Keratinocyte (primary cell): ENCODE data around the gene STIP1. TPM values are rescaled to one million over a fixed set of nuclear protein-coding genes. Genes with fewer than 3 reads are reported as not detected.

Experiments
- DNase-seq: peaks from one replicate; pipeline ENCODE4 v3.0.0-alpha.2; 2011; ENCODE audit warnings: low read depth, missing footprints, low spot score
- FAIRE-seq: peaks from 2 replicates; lab custom pipeline; 2011; peaks lifted over from hg19 to GRCh38; lab: Jason Lieb, UNC
- H2AFZ ChIP-seq: 2 replicates; pipeline ENCODE4 v1.6.0; 2012; ENCODE audit warnings: low read length, control low read depth, inconsistent platforms; ENCODE audit not compliant: control insufficient read depth
- H3K27ac ChIP-seq: 2 replicates; pipeline ENCODE4 v1.5.1; 2011; ENCODE audit warnings: low read length; ENCODE audit not compliant: control insufficient read depth, insufficient read depth
- H3K27me3 ChIP-seq: 3 replicates; pipeline ENCODE4 v1.6.0; 2011; ENCODE audit warnings: low read length; ENCODE audit not compliant: control insufficient read depth, insufficient read depth; ENCODE audit errors: extremely low read depth
- H3K36me3 ChIP-seq, 2 experiments: 2 replicates in 1 of 2; 3 replicates in 1 of 2; pipeline ENCODE4 v1.5.1; 2011; ENCODE audit warnings: low read length in 2 of 2, mild to moderate bottlenecking in 1 of 2; ENCODE audit not compliant: control insufficient read depth in 2 of 2, insufficient read depth in 2 of 2; ENCODE audit errors: extremely low read depth in 1 of 2
- H3K4me1 ChIP-seq: 3 replicates; pipeline ENCODE4 v1.5.1; 2011; ENCODE audit warnings: low read length; ENCODE audit not compliant: control insufficient read depth, insufficient read depth; ENCODE audit errors: extremely low read depth
- H3K4me2 ChIP-seq: 3 replicates; pipeline ENCODE4 v1.6.0; 2011; ENCODE audit warnings: low read depth, low read length; ENCODE audit not compliant: control insufficient read depth, insufficient read depth; ENCODE audit errors: extremely low read depth
- H3K4me3 ChIP-seq, 3 experiments: fragments of 200-600 bp in 1 of 3; sonication (generic) in 1 of 3; 2 replicates in 2 of 3; 3 replicates in 1 of 3; pipeline ENCODE4 v1.5.1; 2011 to 2016; ENCODE audit warnings: low read length in 3 of 3, mild to moderate bottlenecking in 3 of 3, control low read depth in 2 of 3, inconsistent platforms in 1 of 3, low read depth in 1 of 3, mixed read lengths in 1 of 3, mixed run types in 1 of 3, moderate library complexity in 1 of 3; ENCODE audit not compliant: control insufficient read depth in 2 of 3, insufficient read depth in 2 of 3; ENCODE audit errors: extremely low read depth in 1 of 3
- H3K79me2 ChIP-seq: 2 replicates; pipeline ENCODE4 v1.6.0; 2012; ENCODE audit warnings: low read length; ENCODE audit not compliant: control insufficient read depth, insufficient read depth
- H3K9ac ChIP-seq: 3 replicates; pipeline ENCODE4 v1.6.0; 2011; ENCODE audit warnings: low read length; ENCODE audit not compliant: control insufficient read depth, insufficient read depth; ENCODE audit errors: extremely low read depth
- H3K9me1 ChIP-seq: 3 replicates; pipeline ENCODE4 v1.6.0; 2011; ENCODE audit warnings: low read length; ENCODE audit not compliant: control insufficient read depth, insufficient read depth; ENCODE audit errors: extremely low read depth
- H3K9me3 ChIP-seq: 2 replicates; pipeline ENCODE4 v1.5.1; 2012; ENCODE audit warnings: low read depth, low read length; ENCODE audit not compliant: control insufficient read depth
- H4K20me1 ChIP-seq: 3 replicates; pipeline ENCODE4 v1.6.0; 2011; ENCODE audit warnings: low read length; ENCODE audit not compliant: control insufficient read depth, insufficient read depth; ENCODE audit errors: extremely low read depth
- EZH2 ChIP-seq: IDR thresholded peaks from one replicate; pipeline ENCODE4 v1.6.1; 2012; ENCODE audit warnings: inconsistent platforms, mild to moderate bottlenecking, low read length, moderate library complexity
- dilution Hi-C: fragments of 300-500 bp; cut with MboI; formaldehyde crosslinking; loops from one replicate; pipeline ENCODE4 v1.7.0; 2020; ENCODE audit warnings: low sequenced_read_pairs; ENCODE audit not compliant: extremely low pct_ligation_motif_present
- polyA plus RNA-seq, 5 experiments: library from polyadenylated mRNA; depleted of rRNA in 3 of 5; stranded (reverse) in 3 of 5; stranded (forward) in 1 of 5; unstranded in 1 of 5; fragments of >200 nt; gene quantifications; 1 replicate in 1 of 5; 2 replicates in 3 of 5; 3 replicates in 1 of 5; pipeline versions ENCODE4 v1.2.1 to v1.2.3, GENCODE V29; 2011 to 2012; ENCODE audit warnings: missing spikeins in 2 of 5, low read depth in 1 of 5, low replicate concordance in 1 of 5
- TF ChIP-seq, protein P1 (sequence below), 3 experiments: IDR thresholded peaks in 1 of 3; conservative IDR thresholded peaks in 1 of 3; optimal IDR thresholded peaks in 1 of 3; 2 replicates in 2 of 3; 3 replicates in 1 of 3; pipeline versions ENCODE3 to v1.5.1; 2011; ENCODE audit warnings: low read length in 3 of 3, mild to moderate bottlenecking in 3 of 3, moderate library complexity in 2 of 3, control low read depth in 1 of 3, inconsistent platforms in 1 of 3; ENCODE audit not compliant: insufficient read depth in 2 of 3; ENCODE audit errors: extremely low read depth in 1 of 3

The STIP1 gene
- polyA plus RNA-seq, 1 donor (not counting 4 experiments of a cell fraction or from before 2014, with no cell fraction given), result 206 TPM

DNA sequence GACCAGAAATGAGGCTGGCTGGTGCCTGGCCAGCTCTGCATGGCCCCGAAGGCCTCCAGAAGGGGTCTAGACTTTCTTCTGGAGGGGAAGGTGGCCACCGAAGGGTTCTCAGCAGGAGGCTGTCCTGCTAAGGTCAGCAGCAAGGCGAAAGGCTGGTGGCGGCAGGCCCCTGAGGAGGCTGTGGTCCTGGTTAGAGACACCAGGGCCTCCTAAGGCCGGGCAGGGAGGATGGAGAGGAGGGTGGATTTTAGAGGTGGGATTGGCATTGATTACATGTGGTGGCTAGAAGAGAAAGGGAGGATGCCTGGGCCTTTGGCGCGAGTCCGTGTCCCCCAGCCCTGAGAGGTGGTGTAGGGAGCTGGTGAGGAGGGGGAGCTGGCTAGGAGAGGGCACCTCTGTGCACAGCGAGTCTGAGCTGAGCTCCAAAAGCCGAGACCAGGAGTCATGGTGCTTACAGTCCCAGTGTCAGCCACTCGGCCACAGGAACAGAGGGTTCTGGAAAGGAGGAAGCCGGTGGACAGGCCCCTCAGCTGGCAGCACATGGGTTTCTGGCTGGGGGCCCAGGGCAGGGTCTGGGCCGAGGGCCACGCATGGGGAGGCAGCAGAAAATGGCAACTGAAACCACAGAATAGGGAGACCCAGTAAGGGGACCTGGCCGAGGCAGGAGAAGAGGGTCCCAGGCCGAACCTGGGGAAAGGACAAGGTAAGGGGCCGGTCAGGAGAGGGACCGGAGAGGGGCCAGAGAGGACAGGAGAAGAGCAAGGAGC, 23.0 kb downstream of the STIP1 start:
- TF ChIP-seq, protein P1, sequence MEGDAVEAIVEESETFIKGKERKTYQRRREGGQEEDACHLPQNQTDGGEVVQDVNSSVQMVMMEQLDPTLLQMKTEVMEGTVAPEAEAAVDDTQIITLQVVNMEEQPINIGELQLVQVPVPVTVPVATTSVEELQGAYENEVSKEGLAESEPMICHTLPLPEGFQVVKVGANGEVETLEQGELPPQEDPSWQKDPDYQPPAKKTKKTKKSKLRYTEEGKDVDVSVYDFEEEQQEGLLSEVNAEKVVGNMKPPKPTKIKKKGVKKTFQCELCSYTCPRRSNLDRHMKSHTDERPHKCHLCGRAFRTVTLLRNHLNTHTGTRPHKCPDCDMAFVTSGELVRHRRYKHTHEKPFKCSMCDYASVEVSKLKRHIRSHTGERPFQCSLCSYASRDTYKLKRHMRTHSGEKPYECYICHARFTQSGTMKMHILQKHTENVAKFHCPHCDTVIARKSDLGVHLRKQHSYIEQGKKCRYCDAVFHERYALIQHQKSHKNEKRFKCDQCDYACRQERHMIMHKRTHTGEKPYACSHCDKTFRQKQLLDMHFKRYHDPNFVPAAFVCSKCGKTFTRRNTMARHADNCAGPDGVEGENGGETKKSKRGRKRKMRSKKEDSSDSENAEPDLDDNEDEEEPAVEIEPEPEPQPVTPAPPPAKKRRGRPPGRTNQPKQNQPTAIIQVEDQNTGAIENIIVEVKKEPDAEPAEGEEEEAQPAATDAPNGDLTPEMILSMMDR (optimal IDR thresholded peaks at IDR 0.05 in 1 of 3, IDR thresholded peaks at IDR 0.05 in 1 of 3, conservative IDR thresholded peaks at IDR 0.05 in 1 of 3; ENCODE audit: extremely low read depth in 1 of 3, insufficient read depth in 2 of 3, low read length in 3 of 3), result no peak
- no peak for TF ChIP-seq EZH2
- Histone ChIP-seq H3K4me1 (no peaks in the 10 kb centered on the region), H3K4me2 (no peak overlapping the region), H3K9me3 (no peaks in the 10 kb centered on the region), H3K4me3 (no peak overlapping the region), H4K20me1 (peaks cover 8% of the 10 kb centered on the region), H3K36me3 (peaks cover 16 to 24% of the 10 kb centered on the region in 2 experiments), H3K9me1 (no peaks in the 10 kb centered on the region), H3K79me2 (no peaks in the 10 kb centered on the region), H3K27ac (no peak overlapping the region), H3K27me3 (no peaks in the 10 kb centered on the region), H2AFZ (no peak overlapping the region), H3K9ac (no peak overlapping the region)
- dilution Hi-C loops, result no loop called here
- FAIRE-seq, result no peak
- no peak for DNase-seq

- Histone ChIP-seq H3K79me2 (no peaks in the 10 kb centered on the region), H3K9ac (no peak overlapping the region), H3K36me3 (peaks cover 13 to 22% of the 10 kb centered on the region in 2 experiments), H3K4me3 (no peak overlapping the region), H3K4me1 (no peaks in the 10 kb centered on the region), H3K9me3 (no peaks in the 10 kb centered on the region), H3K9me1 (no peaks in the 10 kb centered on the region), H2AFZ (no peak overlapping the region), H4K20me1 (peaks cover 6% of the 10 kb centered on the region), H3K27me3 (no peaks in the 10 kb centered on the region), H3K27ac (no peak overlapping the region), H3K4me2 (no peak overlapping the region)
- dilution Hi-C loops, result no loop called here
- TF ChIP-seq, protein P1 (optimal IDR thresholded peaks at IDR 0.05 in 1 of 3, IDR thresholded peaks at IDR 0.05 in 1 of 3, conservative IDR thresholded peaks at IDR 0.05 in 1 of 3; ENCODE audit: extremely low read depth in 1 of 3, insufficient read depth in 2 of 3, low read length in 3 of 3), result no peak
- TF ChIP-seq EZH2, result no peak
- DNase-seq, result no peak
- FAIRE-seq, result no peak
Observed at GRCh38 chr11:64209563-64209843, 23.5 kb downstream of the STIP1 start.
